PC-9 (cell line): ENCODE results near the gene PRKCB. TPM values are rescaled to one million over a fixed set of nuclear protein-coding genes. Genes with fewer than 3 reads are reported as not detected.
"Not testable (repeated sequence)": the region's sequence is repeated elsewhere in the genome, so short reads cannot be mapped to it uniquely, and the experiment has no call there.

Source experiments
- BruUV-seq: library from RNA; stranded (reverse); fragments of 400-500 nt; replicated peaks from 2 replicates; lab custom pipeline; 2021; lab: Mats Ljungman, UMichigan
- CTCF ChIA-PET: fragments of 300-600 bp; sonication (Branson Sonifier 250); formaldehyde crosslinking; loops from one replicate; lab custom pipeline; 2022; ENCODE audit warnings: antibody characterized with exemption; lab: Charles Lee
- POLR2A ChIA-PET: fragments of 300-600 bp; sonication (Branson Sonifier 250); formaldehyde crosslinking; loops from one replicate; lab custom pipeline; 2022; ENCODE audit warnings: antibody characterized with exemption; ENCODE audit not compliant: unreplicated experiment; lab: Charles Lee
- DNase-seq, 2 experiments: peaks; one replicate each; pipeline versions ENCODE4 v3.0.0 to v3.0.0-alpha.2; 2015 to 2022; ENCODE audit warnings: mixed read lengths in 1 of 2
- H2AFZ ChIP-seq: fragments of 200-600 bp; sonication (generic); 2 replicates; pipeline ENCODE4 v1.8.1; 2017; ENCODE audit warnings: antibody characterized with exemption
- H3F3A ChIP-seq: fragments of 200-600 bp; sonication (generic); 2 replicates; pipeline ENCODE4 v1.8.1; 2017; ENCODE audit warnings: antibody characterized with exemption, mild to moderate bottlenecking, low read depth; ENCODE audit not compliant: insufficient read depth
- H3K27ac ChIP-seq: fragments of 200-600 bp; sonication (generic); 2 replicates; pipeline ENCODE4 v1.6.1; 2016; ENCODE audit warnings: mixed run types
- H3K27me3 ChIP-seq: fragments of 200-600 bp; sonication (generic); 2 replicates; pipeline ENCODE4 v1.6.1; 2016; ENCODE audit warnings: low read depth, mixed run types; ENCODE audit not compliant: insufficient read depth
- H3K36me3 ChIP-seq: fragments of 200-600 bp; sonication (generic); 2 replicates; pipeline ENCODE4 v1.6.1; 2016; ENCODE audit warnings: low read depth, mixed run types
- H3K4me1 ChIP-seq: fragments of 200-600 bp; sonication (generic); replicated peaks from 2 replicates; pipeline ENCODE4 v1.6.1; 2016; ENCODE audit warnings: mixed run types; ENCODE audit not compliant: insufficient read depth
- H3K4me2 ChIP-seq: fragments of 200-600 bp; sonication (generic); 2 replicates; pipeline ENCODE4 v1.6.1; 2017; ENCODE audit warnings: mixed run types
- H3K4me3 ChIP-seq: fragments of 200-600 bp; sonication (generic); 2 replicates; pipeline ENCODE4 v1.6.1; 2016; ENCODE audit warnings: mixed run types
- H3K79me2 ChIP-seq: fragments of 200-600 bp; sonication (generic); 2 replicates; pipeline ENCODE4 v1.6.1; 2017; ENCODE audit warnings: low read depth, mixed run types
- H3K9me2 ChIP-seq: fragments of 200-600 bp; sonication (generic); 2 replicates; pipeline ENCODE4 v1.8.1; 2017; ENCODE audit warnings: mild to moderate bottlenecking; ENCODE audit not compliant: insufficient read depth
- H3K9me3 ChIP-seq: fragments of 200-600 bp; sonication (generic); 2 replicates; pipeline ENCODE4 v1.8.1; 2016; ENCODE audit warnings: low read depth; ENCODE audit not compliant: insufficient read depth
- H4K20me1 ChIP-seq: fragments of 200-600 bp; sonication (generic); 2 replicates; pipeline ENCODE4 v1.8.1; 2017; ENCODE audit not compliant: insufficient read depth
- EZH2 ChIP-seq: fragments of 200-600 bp; sonication (generic); IDR thresholded peaks from 2 replicates; pipeline ENCODE4 v1.8.0; 2017; ENCODE audit warnings: antibody characterized with exemption, low read depth
- intact Hi-C: fragments of 100-400 bp; cut with micrococcal nuclease; formaldehyde crosslinking; loops from one replicate; pipeline ENCODE4 v1.10.0; 2022; ENCODE audit not compliant: unreplicated experiment
- total RNA-seq: library from RNA; stranded (reverse); gene quantifications from 2 replicates; pipeline ENCODE4 v1.2.3, GENCODE V29; 2021
- TF ChIP-seq, protein P1 (sequence below): fragments of 200-600 bp; sonication (generic); conservative IDR thresholded peaks from 2 replicates; pipeline ENCODE4 v1.6.1; 2017; ENCODE audit warnings: mixed run types, antibody characterized with exemption, mild to moderate bottlenecking, moderate library complexity

The PRKCB gene
- total RNA-seq, 1 experiment from 2014 or later, result not detected

DNA sequence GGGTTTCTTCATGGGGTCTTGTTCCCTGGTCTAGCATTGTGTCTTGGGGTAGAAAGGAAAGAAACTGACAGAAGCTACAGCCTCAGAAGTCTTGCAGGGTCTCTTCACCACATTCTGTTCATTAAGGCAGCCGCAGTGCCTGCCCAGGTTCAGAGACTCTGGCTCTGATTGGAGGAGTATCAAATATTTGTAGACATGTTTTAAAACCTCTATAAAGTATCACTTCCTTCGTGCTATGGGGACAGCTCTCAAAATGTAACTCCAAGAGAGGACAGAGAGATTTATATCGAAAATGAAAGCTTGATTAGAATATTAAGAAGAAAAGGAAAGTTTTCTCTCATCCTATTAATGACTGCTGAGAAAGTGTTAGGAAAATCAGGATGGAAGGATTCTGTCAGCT lies 313.3 kb downstream of the PRKCB start:
- Histone ChIP-seq H2AFZ (no peak overlapping the region), H3K4me2 (no peak overlapping the region), H3F3A (no peaks in the 10 kb centered on the region), H3K4me1 (no peaks in the 10 kb centered on the region), H3K27me3 (peaks cover 52% of the 10 kb centered on the region; the same call in 1 of the 2 replicates), H3K9me3 (no peaks in the 10 kb centered on the region), H4K20me1 (no peaks in the 10 kb centered on the region), H3K36me3 (no peaks in the 10 kb centered on the region), H3K4me3 (no peak overlapping the region), H3K27ac (no peak overlapping the region), H3K79me2 (no peaks in the 10 kb centered on the region), H3K9me2 (no peaks in the 10 kb centered on the region)
- ChIA-PET CTCF (no interaction called here), POLR2A (no interaction called here)
- no peak for DNase-seq
- intact Hi-C loops, result no loop called here
- no TSS peak for BruUV-seq
- no peak for TF ChIP-seq EZH2
- TF ChIP-seq, protein P1, sequence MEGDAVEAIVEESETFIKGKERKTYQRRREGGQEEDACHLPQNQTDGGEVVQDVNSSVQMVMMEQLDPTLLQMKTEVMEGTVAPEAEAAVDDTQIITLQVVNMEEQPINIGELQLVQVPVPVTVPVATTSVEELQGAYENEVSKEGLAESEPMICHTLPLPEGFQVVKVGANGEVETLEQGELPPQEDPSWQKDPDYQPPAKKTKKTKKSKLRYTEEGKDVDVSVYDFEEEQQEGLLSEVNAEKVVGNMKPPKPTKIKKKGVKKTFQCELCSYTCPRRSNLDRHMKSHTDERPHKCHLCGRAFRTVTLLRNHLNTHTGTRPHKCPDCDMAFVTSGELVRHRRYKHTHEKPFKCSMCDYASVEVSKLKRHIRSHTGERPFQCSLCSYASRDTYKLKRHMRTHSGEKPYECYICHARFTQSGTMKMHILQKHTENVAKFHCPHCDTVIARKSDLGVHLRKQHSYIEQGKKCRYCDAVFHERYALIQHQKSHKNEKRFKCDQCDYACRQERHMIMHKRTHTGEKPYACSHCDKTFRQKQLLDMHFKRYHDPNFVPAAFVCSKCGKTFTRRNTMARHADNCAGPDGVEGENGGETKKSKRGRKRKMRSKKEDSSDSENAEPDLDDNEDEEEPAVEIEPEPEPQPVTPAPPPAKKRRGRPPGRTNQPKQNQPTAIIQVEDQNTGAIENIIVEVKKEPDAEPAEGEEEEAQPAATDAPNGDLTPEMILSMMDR, result no peak

DNA sequence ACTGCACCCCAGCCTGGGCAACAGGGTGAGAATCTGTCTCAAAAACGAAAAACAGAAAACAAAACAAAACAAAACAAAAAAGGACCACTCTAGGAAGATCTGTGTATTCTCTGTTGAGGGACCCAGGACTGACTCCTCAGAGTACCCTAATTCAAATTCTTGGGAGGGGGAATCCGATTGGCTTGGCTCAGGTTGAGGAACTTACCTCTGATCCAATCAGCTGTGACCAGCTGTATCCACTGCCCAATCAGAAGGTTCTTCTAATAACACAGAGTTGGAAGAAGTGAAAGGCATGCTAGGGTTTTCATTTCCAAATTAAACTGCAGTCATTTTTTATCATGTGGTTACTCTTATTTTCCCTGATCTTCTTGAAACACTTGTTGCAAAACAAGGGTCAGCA lies 314.5 kb downstream of the PRKCB start:
- Histone ChIP-seq H3K4me2 (no peak overlapping the region), H3K9me3 (no peaks in the 10 kb centered on the region), H3K9me2 (no peaks in the 10 kb centered on the region), H3K4me3 (no peak overlapping the region), H3K36me3 (no peaks in the 10 kb centered on the region), H4K20me1 (no peaks in the 10 kb centered on the region), H3F3A (no peaks in the 10 kb centered on the region), H3K79me2 (no peaks in the 10 kb centered on the region), H3K4me1 (no peaks in the 10 kb centered on the region), H2AFZ (no peak overlapping the region), H3K27me3 (peaks cover 43% of the 10 kb centered on the region; the same call in 1 of the 2 replicates), H3K27ac (no peak overlapping the region)
- no TSS peak for BruUV-seq
- ChIA-PET POLR2A (interaction anchor here (0.7 kb wide), 1 partner anchor 678 kb away, joined by 8 read pairs; no protein-coding TSS in a partner anchor), CTCF (no interaction called here)
- TF ChIP-seq, protein P1, result no peak
- TF ChIP-seq EZH2, result no peak
- no peak for DNase-seq
- intact Hi-C loops, result no loop called here

DNA sequence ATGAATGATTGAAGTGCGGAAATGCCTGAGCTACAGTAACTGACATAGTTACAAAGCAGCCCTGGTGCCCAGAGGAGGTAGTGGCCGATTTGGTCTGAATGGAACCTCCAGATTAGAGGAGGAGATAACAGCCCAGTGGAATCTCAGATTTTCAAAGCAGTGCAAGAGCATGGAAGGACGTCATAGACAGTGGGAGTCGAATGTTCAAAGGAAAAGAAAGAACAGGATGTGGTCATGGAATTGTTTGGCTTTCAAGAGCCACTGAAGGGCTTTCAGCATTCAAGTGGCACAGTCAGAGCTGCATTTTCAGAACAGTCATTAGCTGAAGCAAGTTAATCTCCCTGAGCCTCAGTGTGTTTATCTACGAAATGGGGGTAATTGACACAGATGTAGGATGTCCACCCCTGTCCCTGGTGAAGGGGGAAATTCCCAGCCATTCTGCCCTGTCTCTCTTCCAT lies 315.7 kb downstream of the PRKCB start:
- Histone ChIP-seq H3K4me3 (no peak overlapping the region), H3K9me3 (no peaks in the 10 kb centered on the region), H3K36me3 (no peaks in the 10 kb centered on the region), H3F3A (no peaks in the 10 kb centered on the region), H3K79me2 (no peaks in the 10 kb centered on the region), H3K27me3 (peaks cover 36% of the 10 kb centered on the region; the same call in 1 of the 2 replicates), H2AFZ (no peak overlapping the region), H3K27ac (no peak overlapping the region), H3K9me2 (no peaks in the 10 kb centered on the region), H3K4me1 (no peaks in the 10 kb centered on the region), H3K4me2 (no peak overlapping the region), H4K20me1 (no peaks in the 10 kb centered on the region)
- no peak for TF ChIP-seq EZH2
- TF ChIP-seq, protein P1, result no peak
- CTCF ChIA-PET, result no interaction called here
- intact Hi-C loops, result no loop called here
- POLR2A ChIA-PET, result no interaction called here
- no TSS peak for BruUV-seq
- DNase-seq, result no peak

DNA sequence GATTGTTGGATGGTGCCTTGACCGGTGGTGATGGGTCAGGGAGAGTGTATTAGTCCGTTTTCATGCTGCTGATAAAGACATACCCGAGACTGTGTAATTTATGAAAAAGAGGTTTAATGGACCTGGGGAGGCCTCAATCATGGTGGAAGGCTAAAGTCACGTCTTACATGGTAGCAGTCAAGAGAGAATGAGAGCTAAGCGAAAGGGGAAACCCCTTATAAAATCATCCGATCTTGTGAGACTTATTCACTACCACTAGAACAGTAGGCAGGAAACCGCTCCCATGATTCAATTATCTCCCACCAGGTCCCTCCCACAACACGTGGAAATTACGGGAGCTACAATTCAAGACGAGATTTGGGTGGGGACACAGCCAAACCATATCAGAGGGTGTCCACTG lies 316.3 kb downstream of the PRKCB start:
- intact Hi-C loops, POLR2A ChIA-PET, H3K9me2 ChIP-seq, H2AFZ ChIP-seq, DNase-seq, H3K4me1 ChIP-seq, H4K20me1 ChIP-seq, CTCF ChIA-PET, BruUV-seq, H3F3A ChIP-seq, H3K9me3 ChIP-seq, H3K27ac ChIP-seq, H3K4me3 ChIP-seq, H3K79me2 ChIP-seq, H3K36me3 ChIP-seq, H3K4me2 ChIP-seq: not testable (repeated sequence)
- peaks cover 36% of the 10 kb centered on the region; the same call in 1 of the 2 replicates for H3K27me3 ChIP-seq
